AG04449 (cell line): ENCODE results near the gene SUPT6H.

Source experiments
- CTCF ChIA-PET: fragments of 350-600 bp; formaldehyde crosslinking; extraction: SDS; loops from one replicate; lab custom pipeline; 2021; ENCODE audit warnings: antibody characterized with exemption; lab: Yijun Ruan, JAX
- POLR2A ChIA-PET: fragments of 400-600, 350-600 bp; formaldehyde crosslinking; extraction: SDS; loops from one replicate; lab custom pipeline; 2020; ENCODE audit warnings: antibody characterized with exemption, inconsistent platforms; lab: Yijun Ruan, JAX
- DNase-seq: peaks from one replicate; pipeline ENCODE4 v3.0.0-alpha.2; 2010; ENCODE audit warnings: low read depth, low spot score
- H3K4me3 ChIP-seq: 2 replicates; pipeline ENCODE4 v1.5.1; 2011; ENCODE audit warnings: low read depth, mild to moderate bottlenecking, control low read depth, low read length
- TF ChIP-seq, protein P1 (sequence below): IDR thresholded peaks from one replicate; pipeline ENCODE4 v1.5.1; 2011; ENCODE audit warnings: mild to moderate bottlenecking, moderate library complexity, low read length, control low read depth, inconsistent platforms; ENCODE audit not compliant: insufficient read depth; ENCODE audit errors: missing control alignments

SUPT6H gene

DNA sequence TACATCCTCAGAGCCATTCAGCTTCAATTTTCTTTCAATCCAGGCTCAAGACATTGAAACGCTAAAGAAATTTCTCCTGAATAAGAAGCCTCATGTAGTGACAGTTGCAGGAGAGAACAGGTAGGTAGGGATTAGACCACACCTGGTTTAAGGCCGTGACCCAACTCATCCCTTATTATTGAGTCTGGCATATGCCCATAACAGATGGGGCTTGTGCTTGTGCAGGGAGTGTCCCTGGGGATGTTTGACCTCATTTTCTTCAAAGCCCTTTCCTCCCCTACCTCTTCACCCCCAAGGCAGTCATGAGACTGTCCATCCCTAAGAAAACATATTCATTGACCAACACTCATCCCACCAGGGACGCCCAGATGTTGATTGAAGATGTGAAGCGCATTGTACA, 24.3 kb downstream of the SUPT6H start:
- TF ChIP-seq, protein P1, sequence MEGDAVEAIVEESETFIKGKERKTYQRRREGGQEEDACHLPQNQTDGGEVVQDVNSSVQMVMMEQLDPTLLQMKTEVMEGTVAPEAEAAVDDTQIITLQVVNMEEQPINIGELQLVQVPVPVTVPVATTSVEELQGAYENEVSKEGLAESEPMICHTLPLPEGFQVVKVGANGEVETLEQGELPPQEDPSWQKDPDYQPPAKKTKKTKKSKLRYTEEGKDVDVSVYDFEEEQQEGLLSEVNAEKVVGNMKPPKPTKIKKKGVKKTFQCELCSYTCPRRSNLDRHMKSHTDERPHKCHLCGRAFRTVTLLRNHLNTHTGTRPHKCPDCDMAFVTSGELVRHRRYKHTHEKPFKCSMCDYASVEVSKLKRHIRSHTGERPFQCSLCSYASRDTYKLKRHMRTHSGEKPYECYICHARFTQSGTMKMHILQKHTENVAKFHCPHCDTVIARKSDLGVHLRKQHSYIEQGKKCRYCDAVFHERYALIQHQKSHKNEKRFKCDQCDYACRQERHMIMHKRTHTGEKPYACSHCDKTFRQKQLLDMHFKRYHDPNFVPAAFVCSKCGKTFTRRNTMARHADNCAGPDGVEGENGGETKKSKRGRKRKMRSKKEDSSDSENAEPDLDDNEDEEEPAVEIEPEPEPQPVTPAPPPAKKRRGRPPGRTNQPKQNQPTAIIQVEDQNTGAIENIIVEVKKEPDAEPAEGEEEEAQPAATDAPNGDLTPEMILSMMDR, result no peak
- DNase-seq, result no peak
- POLR2A ChIA-PET, result no interaction called here
- CTCF ChIA-PET, result interaction anchor here (1.0 kb wide), 1 partner anchor 10 kb away, joined by 4 read pairs; no protein-coding TSS in a partner anchor
- H3K4me3 ChIP-seq, result no peak overlapping the region

DNA sequence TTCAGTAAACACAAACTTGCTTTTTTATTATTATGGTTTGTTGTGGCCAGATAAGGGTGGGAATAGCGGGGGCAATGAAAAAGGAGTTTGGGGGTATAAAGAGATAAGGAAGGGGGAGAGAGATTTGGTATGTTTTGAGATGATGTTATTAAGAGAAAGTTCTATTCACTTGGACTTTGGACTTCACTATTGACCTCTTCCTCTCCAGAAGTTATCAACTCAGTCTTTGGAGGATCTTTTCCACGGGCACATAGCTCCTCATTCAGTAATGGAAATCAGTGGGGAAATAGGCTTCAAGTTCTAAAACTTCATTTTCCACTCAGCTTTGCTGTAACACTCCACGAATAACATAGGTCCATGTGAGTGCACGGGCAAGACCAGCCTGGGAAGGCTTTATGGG, 26.5 kb downstream of the SUPT6H start:
- ChIA-PET POLR2A (no interaction called here), CTCF (interaction anchor here (0.6 kb wide), 1 partner anchor 68 kb away, joined by 3 read pairs; no protein-coding TSS in a partner anchor)
- no peak overlapping the region for H3K4me3 ChIP-seq
- TF ChIP-seq, protein P1, result no peak
- no peak for DNase-seq

GRCh38 chr17:28689011-28689410, 27.0 kb downstream of the SUPT6H start:
- ChIA-PET POLR2A (no interaction called here), CTCF (no interaction called here)
- DNase-seq, result no peak

DNA sequence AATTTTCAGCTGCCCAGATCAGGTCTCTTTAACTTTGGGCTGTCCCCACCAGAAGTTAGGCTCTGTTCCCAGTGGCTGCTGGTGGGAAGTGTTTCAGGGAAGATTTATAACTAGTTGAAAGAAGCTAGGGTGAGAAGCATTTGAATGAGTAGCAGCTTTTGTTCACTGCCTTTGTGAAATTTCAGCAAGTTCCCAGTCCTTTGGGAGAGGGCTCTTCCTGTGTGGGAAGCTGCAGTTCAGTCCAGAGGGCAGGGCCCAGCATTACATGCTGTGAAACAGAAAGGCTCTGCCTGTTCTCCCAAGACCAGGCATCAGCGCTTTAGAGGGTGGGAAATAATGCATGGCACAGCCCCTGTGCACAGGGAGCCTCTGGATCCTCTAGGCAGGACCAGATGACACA, 31.9 kb downstream of the SUPT6H start:
- TF ChIP-seq, protein P1, result no peak
- no peak for DNase-seq
- POLR2A ChIA-PET, result interaction anchor here (1.2 kb wide), 1 partner anchor 13 kb away, joined by 3 read pairs; no protein-coding TSS in a partner anchor
- CTCF ChIA-PET, result interaction anchor here (0.8 to 2.1 kb wide), 2 partner anchors 46 to 47 kb away, joined by 3 to 4 read pairs; no protein-coding TSS in a partner anchor
- no peak overlapping the region for H3K4me3 ChIP-seq

More at GRCh38 chr17:28689011-28689410, 27.0 kb downstream of the SUPT6H start:
- no peak overlapping the region for H3K4me3 ChIP-seq
- TF ChIP-seq, protein P1, result no peak

DNA sequence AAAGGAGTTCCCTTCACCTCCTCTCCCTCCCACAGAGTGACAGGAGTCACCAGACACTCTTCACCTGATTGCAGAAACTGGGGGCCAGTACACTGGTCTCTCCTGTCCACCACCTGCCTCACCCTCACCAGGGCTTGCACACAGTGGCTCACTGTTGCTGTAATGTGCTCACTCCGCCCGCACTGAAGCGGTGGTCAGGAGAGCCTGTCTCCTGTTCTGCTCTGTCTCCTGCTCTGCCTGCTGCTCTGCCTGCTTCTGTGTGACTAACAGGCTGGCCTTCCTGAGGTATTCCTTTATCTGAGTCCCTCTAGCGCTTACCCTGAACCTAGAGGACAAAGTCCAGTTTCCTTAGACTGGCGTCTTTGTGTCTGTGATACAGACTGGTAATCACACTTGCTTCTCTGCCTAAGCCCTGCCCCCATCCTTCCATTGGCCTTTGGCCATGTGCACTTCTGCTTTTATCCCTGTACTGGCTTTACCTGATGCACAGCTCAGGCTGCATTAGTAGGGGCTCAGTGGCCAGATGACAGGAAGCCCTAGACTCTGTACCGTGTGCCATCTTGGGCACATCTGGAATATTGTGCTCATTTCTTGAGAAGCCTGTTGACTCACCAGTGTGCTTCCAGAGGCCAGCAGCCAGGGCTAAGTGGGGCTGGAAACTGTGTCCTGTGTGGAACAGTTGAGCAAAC, 36.4 kb downstream of the SUPT6H start:
- no peak for DNase-seq
- POLR2A ChIA-PET, result no interaction called here
- CTCF ChIA-PET, result interaction anchor here (0.6 kb wide), 1 partner anchor 22 kb away, joined by 3 read pairs; no protein-coding TSS in a partner anchor
- no peak overlapping the region for H3K4me3 ChIP-seq
- TF ChIP-seq, protein P1, result no peak

DNA sequence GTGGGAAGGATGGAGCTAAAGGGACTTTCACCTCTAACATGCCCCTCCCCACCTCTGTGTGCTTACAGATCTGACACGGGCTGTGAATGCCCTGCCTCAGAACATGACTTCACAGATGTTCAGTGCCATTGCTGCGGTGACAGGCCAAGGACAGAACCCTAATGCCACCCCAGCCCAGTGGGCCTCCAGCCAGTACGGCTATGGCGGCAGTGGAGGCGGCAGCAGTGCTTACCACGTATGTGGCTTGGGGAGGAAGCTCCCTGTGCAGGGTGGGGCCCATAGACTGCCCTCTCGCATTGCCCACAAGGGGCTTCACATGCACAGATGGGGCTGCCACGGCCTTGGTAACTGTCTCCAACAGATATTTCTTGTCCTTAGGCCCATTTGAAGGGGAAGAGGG, 38.3 kb downstream of the SUPT6H start:
- ChIA-PET CTCF (no interaction called here), POLR2A (no interaction called here)
- TF ChIP-seq, protein P1, result no peak
- no peak overlapping the region for H3K4me3 ChIP-seq
- no peak for DNase-seq
